GM23248 (cell line): Measurements from ENCODE around the gene NCAN.

Experiments
- EZH2 ChIP-seq: fragments of 200-600 bp; sonication (generic); IDR thresholded peaks from 2 replicates; pipeline ENCODE4 v1.6.1; 2018; ENCODE audit warnings: antibody characterized with exemption, mild to moderate bottlenecking; ENCODE audit not compliant: insufficient read depth, poor library complexity, severe bottlenecking
- EZH2phosphoT487 ChIP-seq: fragments of 200-600 bp; sonication (generic); IDR thresholded peaks from 2 replicates; pipeline ENCODE4 v1.6.1; 2018; ENCODE audit warnings: antibody characterized with exemption, moderate library complexity, mild to moderate bottlenecking, low read depth; ENCODE audit not compliant: insufficient read depth

DNA sequence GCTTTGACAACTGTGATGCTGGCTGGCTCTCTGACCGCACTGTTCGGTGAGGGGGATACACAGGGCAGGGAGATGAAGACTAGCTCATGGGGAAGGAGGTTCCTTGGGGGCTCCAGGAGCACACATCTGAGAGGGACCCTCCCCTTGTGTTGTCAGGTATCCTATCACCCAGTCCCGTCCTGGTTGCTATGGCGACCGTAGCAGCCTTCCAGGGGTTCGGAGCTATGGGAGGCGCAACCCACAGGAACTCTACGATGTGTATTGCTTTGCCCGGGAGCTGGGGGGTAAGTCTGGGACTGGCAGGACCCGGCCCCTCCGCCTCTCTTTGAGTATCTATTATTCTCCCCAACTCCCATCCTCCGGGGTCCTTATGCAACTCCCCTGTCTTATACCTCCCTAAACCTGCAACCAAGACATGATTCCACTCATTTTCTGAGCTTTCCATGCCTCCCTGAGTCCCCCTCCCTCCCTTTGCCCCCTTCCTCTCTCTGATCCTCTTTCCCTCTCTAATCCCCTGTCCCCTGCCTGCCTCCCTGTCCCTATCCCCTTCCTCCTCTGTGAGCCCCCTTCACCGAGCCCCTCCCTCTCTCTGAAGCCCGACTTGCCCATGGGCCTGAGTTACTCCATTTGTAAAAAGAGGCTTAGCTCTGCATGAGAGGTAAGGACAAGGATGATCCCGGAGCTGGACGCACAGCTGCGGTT is 12.5 kb downstream of the NCAN start:
- TF ChIP-seq EZH2 = no peak
- no peak for TF ChIP-seq EZH2phosphoT487
